Endothelial cell of umbilical vein (primary cell): ENCODE results near the gene AMMECR1L. TPM values are rescaled to one million over a fixed set of nuclear protein-coding genes. Genes with fewer than 3 reads are reported as not detected.

ENCODE experiments used
- BruUV-seq: library from RNA; stranded (reverse); fragments of 400-500 nt; replicated peaks from 2 replicates; lab custom pipeline; 2021; lab: Mats Ljungman, UMichigan
- CTCF ChIA-PET: fragments of 300-600, 350-600 bp; sonication (Branson Sonifier 250); formaldehyde crosslinking; loops from one replicate; lab custom pipeline; 2021; ENCODE audit warnings: antibody characterized with exemption, inconsistent platforms; lab: Charles Lee
- POLR2A ChIA-PET: fragments of 300-600, 350-600 bp; sonication (Branson Sonifier 250); formaldehyde crosslinking; loops from one replicate; lab custom pipeline; 2021; ENCODE audit warnings: antibody characterized with exemption, inconsistent platforms; lab: Charles Lee
- DNase-seq: peaks from one replicate; pipeline ENCODE4 v3.0.0-alpha.2; 2011; ENCODE audit warnings: low read depth, low spot score
- FAIRE-seq: peaks from 2 replicates; lab custom pipeline; 2011; peaks lifted over from hg19 to GRCh38; lab: Jason Lieb, UNC
- H2AFZ ChIP-seq: 2 replicates; pipeline ENCODE4 v1.6.0; 2012; ENCODE audit warnings: low read depth, low read length, control low read depth, inconsistent platforms
- H3K27ac ChIP-seq: 2 replicates; pipeline ENCODE4 v1.5.1; 2011; ENCODE audit warnings: low read depth, mild to moderate bottlenecking, control low read depth, low read length, moderate library complexity; ENCODE audit not compliant: insufficient read depth
- H3K27me3 ChIP-seq, 2 experiments: 2 replicates each; pipeline versions ENCODE4 v1.6.0 to v1.6.1; 2011; ENCODE audit warnings: low read length in 2 of 2, mixed read lengths in 1 of 2; ENCODE audit not compliant: control insufficient read depth in 2 of 2, insufficient read depth in 2 of 2
- H3K36me3 ChIP-seq, 2 experiments: 2 replicates in 1 of 2; 3 replicates in 1 of 2; pipeline ENCODE4 v1.5.1; 2011; ENCODE audit warnings: low read length in 2 of 2, mild to moderate bottlenecking in 1 of 2, moderate library complexity in 1 of 2; ENCODE audit not compliant: control insufficient read depth in 2 of 2, insufficient read depth in 2 of 2; ENCODE audit errors: extremely low read depth in 1 of 2
- H3K4me1 ChIP-seq: 3 replicates; pipeline ENCODE4 v1.5.1; 2011; ENCODE audit warnings: mild to moderate bottlenecking, low read length; ENCODE audit not compliant: control insufficient read depth, insufficient read depth; ENCODE audit errors: extremely low read depth
- H3K4me2 ChIP-seq: 2 replicates; pipeline ENCODE4 v1.6.1; 2011; ENCODE audit warnings: low read length, control low read depth, mixed read lengths; ENCODE audit not compliant: insufficient read depth
- H3K4me3 ChIP-seq, 3 experiments: fragments of 200-600 bp in 1 of 3; sonication (generic), shearing (Covaris generic) in 1 of 3; replicated peaks in 1 of 3; 2 replicates each; pipeline ENCODE4 v1.5.1; 2011 to 2016; ENCODE audit warnings: control low read depth in 3 of 3, low read length in 3 of 3, mild to moderate bottlenecking in 2 of 3, inconsistent platforms in 1 of 3, low read depth in 1 of 3, moderate library complexity in 1 of 3; ENCODE audit not compliant: insufficient read depth in 1 of 3
- H3K79me2 ChIP-seq: 2 replicates; pipeline ENCODE4 v1.6.0; 2012; ENCODE audit warnings: low read length, inconsistent platforms; ENCODE audit not compliant: control insufficient read depth, insufficient read depth
- H3K9ac ChIP-seq: replicated peaks from 2 replicates; pipeline ENCODE3; 2011; ENCODE audit warnings: low read length, control low read depth; ENCODE audit not compliant: insufficient read depth; ENCODE audit errors: extremely low read depth
- H3K9me1 ChIP-seq: replicated peaks from 3 replicates; pipeline ENCODE4 v1.6.0; 2011; ENCODE audit warnings: mild to moderate bottlenecking, low read length; ENCODE audit not compliant: control insufficient read depth, insufficient read depth; ENCODE audit errors: extremely low read depth
- H3K9me3 ChIP-seq: replicated peaks from 2 replicates; pipeline ENCODE4 v1.5.1; 2012; ENCODE audit warnings: low read length, inconsistent platforms; ENCODE audit not compliant: control insufficient read depth, insufficient read depth
- H4K20me1 ChIP-seq: replicated peaks from 2 replicates; pipeline ENCODE3; 2011; ENCODE audit warnings: mild to moderate bottlenecking, low read length; ENCODE audit not compliant: control insufficient read depth, insufficient read depth; ENCODE audit errors: extremely low read depth
- CTCF ChIP-seq, 2 donors: IDR thresholded peaks; 1 replicate in 1 of 2; 2 replicates in 1 of 2; pipeline ENCODE4 v1.5.1; 2011; ENCODE audit warnings: low read length in 2 of 2, mild to moderate bottlenecking in 2 of 2, moderate library complexity in 2 of 2, control low read depth in 1 of 2, inconsistent platforms in 1 of 2, low read depth in 1 of 2; ENCODE audit not compliant: insufficient read depth in 1 of 2; ENCODE audit errors: extremely low read depth in 1 of 2
- EZH2 ChIP-seq: IDR thresholded peaks from 2 replicates; pipeline ENCODE4 v1.6.1; 2012; ENCODE audit warnings: borderline replicate concordance, low read depth, mild to moderate bottlenecking, moderate library complexity, low read length, inconsistent platforms; ENCODE audit not compliant: severe bottlenecking
- FOS ChIP-seq: IDR thresholded peaks from 2 replicates; pipeline ENCODE4 v1.6.1; 2011; ENCODE audit warnings: mild to moderate bottlenecking, low read length, moderate library complexity, borderline replicate concordance; ENCODE audit not compliant: insufficient read depth
- GATA2 ChIP-seq: IDR thresholded peaks from 2 replicates; pipeline ENCODE4 v1.7.0; 2011; ENCODE audit warnings: low read depth, mild to moderate bottlenecking, moderate library complexity, mixed read lengths, low read length; ENCODE audit not compliant: insufficient read length, insufficient read depth
- JUN ChIP-seq: IDR thresholded peaks from 2 replicates; pipeline ENCODE4 v1.6.1; 2011; ENCODE audit warnings: borderline replicate concordance, low read depth; ENCODE audit not compliant: insufficient read length, insufficient read depth
- MAX ChIP-seq: IDR thresholded peaks from 2 replicates; pipeline ENCODE4 v1.6.1; 2011; ENCODE audit not compliant: insufficient read depth, insufficient read length
- MYC ChIP-seq: IDR thresholded peaks from one replicate; pipeline ENCODE4 v1.6.1; 2011; ENCODE audit warnings: mild to moderate bottlenecking, low read depth, low read length
- POLR2A ChIP-seq: IDR thresholded peaks from 2 replicates; pipeline ENCODE4 v1.6.1; 2012; ENCODE audit warnings: low read depth, mild to moderate bottlenecking, control low read depth, low read length
- POLR2AphosphoS5 ChIP-seq: IDR thresholded peaks from 2 replicates; pipeline ENCODE4 v1.6.1; 2012; ENCODE audit warnings: low read depth, mild to moderate bottlenecking, control low read depth, low read length, moderate library complexity; ENCODE audit not compliant: insufficient read depth
- dilution Hi-C: fragments of 300-500 bp; cut with MboI; formaldehyde crosslinking; loops from one replicate; pipeline ENCODE4 v1.15.0; 2019; ENCODE audit warnings: low sequenced_read_pairs; ENCODE audit not compliant: extremely low pct_ligation_motif_present
- intact Hi-C: fragments of 100-400 bp; cut with micrococcal nuclease; formaldehyde crosslinking; loops from one replicate; pipeline ENCODE4 v1.10.0; 2022
- polyA plus RNA-seq, 4 experiments: library from polyadenylated mRNA; depleted of rRNA in 3 of 4; stranded (reverse) in 3 of 4; unstranded in 1 of 4; fragments of >200 nt; gene quantifications; 2 replicates each; pipeline versions ENCODE4 v1.2.1 to v1.2.3, GENCODE V29; 2011 to 2012; ENCODE audit warnings: missing spikeins in 1 of 4
- total RNA-seq: library from RNA; stranded (reverse); gene quantifications from 2 replicates; pipeline ENCODE4 v1.2.3, GENCODE V29; 2021

The AMMECR1L gene
- total and polyA plus RNA-seq, 2 donors (not counting 3 experiments of a cell fraction or from before 2014, with no cell fraction given) = 14.8 to 20.7 TPM

GRCh38 chr2:127857265-127857808 is 28.4 kb downstream of the AMMECR1L start:
- peak overlapping the region; percentile 69 for H3K9ac ChIP-seq
- intact Hi-C loops = loop anchor here (5.0 to 10.0 kb wide), 2 partner anchors 45 to 263 kb away; partner anchors contain the start of gene WDR33
- CTCF ChIA-PET = interaction anchor here (0.7 to 1.6 kb wide), 4 partner anchors 13 to 266 kb away, joined by 3 to 10 read pairs (median 4); no protein-coding TSS in a partner anchor
- peaks cover 7% of the 10 kb centered on the region for H3K4me1 ChIP-seq
- POLR2A ChIA-PET = interaction anchor here (0.5 kb wide), 1 partner anchor 48 kb away, joined by 3 read pairs; no protein-coding TSS in a partner anchor
- peak overlapping the region; percentile 97 to 99 (median 98) for H3K4me3 ChIP-seq
- peaks cover 2% of the 10 kb centered on the region for H4K20me1 ChIP-seq
- peak overlapping the region; percentile 53 for H2AFZ ChIP-seq
- H3K79me2 ChIP-seq = peaks cover 54% of the 10 kb centered on the region
- no peaks in the 10 kb centered on the region for H3K9me1 ChIP-seq
- dilution Hi-C loops = no loop called here
- BruUV-seq = TSS peak; percentile 38
- H3K9me3 ChIP-seq = no peaks in the 10 kb centered on the region
- DNase-seq (no peak), FAIRE-seq (no peak)
- peaks cover 2 to 6% of the 10 kb centered on the region in 2 experiments for H3K36me3 ChIP-seq
- no peaks in the 10 kb centered on the region for H3K27me3 ChIP-seq
- TF ChIP-seq CTCF (IDR thresholded peaks at IDR 0.05; ENCODE audit: extremely low read depth in 1 of 2, insufficient read depth in 1 of 2, low read depth in 1 of 2, low read length in 2 of 2) = no peak
- no peak for TF ChIP-seq EZH2
- no peak for TF ChIP-seq POLR2A
- TF ChIP-seq JUN = no peak
- no peak for TF ChIP-seq POLR2AphosphoS5
- TF ChIP-seq MYC = no peak
- no peak for TF ChIP-seq FOS
- TF ChIP-seq MAX = no peak
- TF ChIP-seq GATA2 = no peak
- H3K4me2 ChIP-seq = peak overlapping the region; percentile 95
- peak overlapping the region; percentile 55 for H3K27ac ChIP-seq
